Activated CD4-positive, alpha-beta T cell treated with anti-CD3 and anti-CD28 coated beads for 48 hours (primary cell): ENCODE measurements around the gene AFMID.
A peak's percentile ranks its signal among the peaks of the same experiment; 100 is the strongest.
"Not testable (repeated sequence)": the region's sequence is repeated elsewhere in the genome, so short reads cannot be mapped to it uniquely, and the experiment has no call there.

Source experiments
- DNase-seq: peaks from one replicate; pipeline ENCODE4 v3.0.0-alpha.2; 2020

Gene AFMID, protein sequence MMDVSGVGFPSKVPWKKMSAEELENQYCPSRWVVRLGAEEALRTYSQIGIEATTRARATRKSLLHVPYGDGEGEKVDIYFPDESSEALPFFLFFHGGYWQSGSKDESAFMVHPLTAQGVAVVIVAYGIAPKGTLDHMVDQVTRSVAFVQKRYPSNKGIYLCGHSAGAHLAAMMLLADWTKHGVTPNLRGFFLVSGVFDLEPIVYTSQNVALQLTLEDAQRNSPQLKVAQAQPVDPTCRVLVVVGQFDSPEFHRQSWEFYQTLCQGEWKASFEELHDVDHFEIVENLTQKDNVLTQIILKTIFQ

DNA sequence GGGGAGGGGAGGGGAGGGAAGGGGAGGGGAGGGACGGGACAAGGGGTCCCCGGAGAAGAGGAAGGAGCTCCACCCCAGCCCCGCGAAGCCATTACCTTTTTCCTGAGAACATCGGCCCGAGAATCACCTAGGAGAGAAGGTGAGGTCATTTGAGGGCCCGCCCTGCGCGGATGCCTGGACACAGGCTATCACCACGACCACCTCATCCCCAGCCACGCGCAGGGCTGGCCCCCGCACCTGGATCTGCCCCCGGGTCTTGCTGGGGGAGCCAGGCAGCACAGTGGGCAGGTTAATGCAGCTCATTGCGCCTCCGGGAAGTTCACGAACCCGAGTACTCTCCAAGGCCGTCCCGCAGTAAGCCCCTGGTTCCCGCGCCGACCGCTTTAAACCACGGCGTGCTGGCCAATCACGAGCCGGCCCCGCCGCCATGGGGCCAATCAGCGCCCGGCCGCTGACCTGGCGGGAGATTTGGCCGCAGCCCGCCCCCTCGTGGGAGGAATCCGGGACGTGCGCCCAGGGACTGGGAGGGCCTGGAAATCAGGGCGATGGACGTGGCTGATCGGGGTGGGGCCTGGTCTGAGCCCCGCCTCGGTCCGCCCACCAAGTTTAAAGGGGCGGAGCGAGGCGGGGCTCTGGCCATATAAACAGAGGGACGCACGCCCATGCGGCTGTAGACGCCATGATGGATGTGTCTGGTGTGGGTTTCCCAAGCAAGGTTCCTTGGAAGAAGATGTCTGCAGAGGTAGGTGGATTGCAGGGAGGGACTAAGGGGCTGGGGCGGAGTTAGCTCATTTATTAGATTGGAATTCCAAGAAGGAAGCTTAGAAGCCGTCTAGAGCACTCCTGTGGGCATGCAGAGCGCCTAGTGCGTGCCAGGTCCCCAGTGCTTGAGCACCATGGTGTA is at the start of gene AFMID, which contains the start of gene TK1:
AFMID (plus strand) TSS at position 671 of the 904 bp plus-strand sequence; CDS start at position 680, 9 bp downstream.
TK1 (minus strand) TSS at position 361 of the 904 bp plus-strand sequence; CDS start at position 303, 58 bp downstream.
- DNase-seq, result peak; percentile 98

DNA sequence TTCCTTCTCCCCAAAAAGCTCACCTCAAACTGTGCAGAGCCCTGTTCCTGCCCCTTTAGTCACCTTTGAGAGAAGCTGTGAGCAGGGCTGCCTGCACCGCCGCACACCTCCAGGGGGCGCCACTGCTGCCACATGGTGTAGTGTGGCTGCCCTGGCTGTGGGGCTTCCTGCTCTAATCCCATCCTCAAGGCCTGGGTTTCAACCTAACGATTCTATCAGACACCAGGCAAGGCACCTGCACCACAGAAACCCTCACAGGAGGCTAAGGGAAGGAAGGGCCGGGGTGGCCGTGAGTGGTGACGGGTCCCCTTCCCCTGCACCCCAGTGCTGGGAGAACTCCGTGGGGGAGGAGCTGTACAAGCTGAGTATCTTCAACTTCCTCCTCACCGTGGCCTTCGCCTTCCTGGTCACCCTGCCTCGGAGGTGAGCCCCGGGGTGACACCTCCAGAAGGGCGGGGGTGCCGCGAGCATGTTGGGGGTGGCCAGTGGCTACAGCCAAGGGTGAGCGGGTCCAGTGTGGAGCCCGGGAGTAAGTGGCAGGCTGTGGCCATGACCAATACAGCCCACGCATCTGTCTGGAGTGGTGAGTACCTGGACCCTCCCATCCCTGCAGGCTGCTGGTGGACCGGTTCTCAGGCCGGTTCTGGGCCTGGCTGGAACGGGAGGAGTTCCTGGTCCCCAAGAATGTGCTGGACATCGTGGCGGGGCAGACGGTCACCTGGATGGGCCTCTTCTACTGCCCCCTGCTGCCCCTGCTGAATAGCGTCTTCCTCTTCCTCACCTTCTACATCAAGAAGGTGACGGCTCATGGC is 49.6 kb upstream of the AFMID start:
- peak; percentile 75 for DNase-seq

DNA sequence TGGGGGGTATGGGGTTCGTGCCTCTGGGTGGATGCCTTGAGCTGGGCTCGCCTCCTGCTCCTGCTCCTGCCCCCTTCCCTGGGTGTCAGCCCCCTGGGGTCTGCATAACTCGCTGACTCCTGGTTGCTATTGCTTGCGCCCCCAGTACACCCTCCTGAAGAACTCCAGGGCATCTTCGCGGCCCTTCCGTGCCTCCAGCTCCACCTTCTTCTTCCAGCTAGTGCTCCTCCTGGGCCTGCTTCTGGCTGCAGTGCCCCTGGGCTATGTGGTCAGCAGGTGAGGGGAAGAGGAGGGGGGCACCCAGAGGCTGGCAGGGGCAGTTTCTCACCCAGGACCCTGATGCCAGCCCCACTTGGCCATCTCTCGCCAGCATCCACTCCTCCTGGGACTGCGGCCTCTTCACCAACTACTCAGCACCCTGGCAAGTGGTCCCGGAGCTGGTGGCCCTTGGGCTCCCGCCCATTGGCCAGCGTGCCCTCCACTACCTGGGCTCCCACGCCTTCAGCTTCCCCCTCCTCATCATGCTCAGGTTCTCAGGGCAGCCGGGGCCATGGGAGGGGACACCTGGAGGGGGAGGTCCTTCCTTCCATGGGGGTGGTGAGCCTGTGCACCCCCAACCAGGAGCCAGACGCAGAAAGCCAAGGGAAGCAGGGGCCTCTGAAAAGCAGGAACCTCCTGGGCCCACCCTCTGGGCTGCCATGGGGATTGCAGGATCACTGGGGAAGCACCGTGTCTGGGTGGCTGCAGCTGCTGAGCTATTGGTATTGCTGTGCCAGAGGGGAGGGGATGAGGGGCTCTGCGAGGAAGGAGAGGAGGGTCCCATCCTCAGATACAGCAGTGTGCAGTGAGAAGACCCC is 48.7 kb upstream of the AFMID start:
- no peak for DNase-seq

DNA sequence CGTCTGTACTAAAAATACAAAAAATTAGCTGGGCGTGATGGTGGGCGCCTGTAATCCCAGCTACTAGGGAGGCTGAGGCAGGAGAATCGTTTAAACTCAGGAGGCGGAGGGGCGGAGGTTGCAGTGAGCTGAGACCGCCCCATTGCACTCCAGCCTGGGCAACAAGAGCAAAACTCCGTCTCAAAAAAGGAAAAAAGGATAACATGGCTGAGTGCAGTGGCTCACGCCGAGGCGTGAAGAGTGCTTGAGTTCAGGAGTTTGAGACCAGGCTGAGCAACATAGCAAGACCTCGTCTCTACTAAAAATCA is 47.3 kb upstream of the AFMID start:
- not testable (repeated sequence) for DNase-seq

DNA sequence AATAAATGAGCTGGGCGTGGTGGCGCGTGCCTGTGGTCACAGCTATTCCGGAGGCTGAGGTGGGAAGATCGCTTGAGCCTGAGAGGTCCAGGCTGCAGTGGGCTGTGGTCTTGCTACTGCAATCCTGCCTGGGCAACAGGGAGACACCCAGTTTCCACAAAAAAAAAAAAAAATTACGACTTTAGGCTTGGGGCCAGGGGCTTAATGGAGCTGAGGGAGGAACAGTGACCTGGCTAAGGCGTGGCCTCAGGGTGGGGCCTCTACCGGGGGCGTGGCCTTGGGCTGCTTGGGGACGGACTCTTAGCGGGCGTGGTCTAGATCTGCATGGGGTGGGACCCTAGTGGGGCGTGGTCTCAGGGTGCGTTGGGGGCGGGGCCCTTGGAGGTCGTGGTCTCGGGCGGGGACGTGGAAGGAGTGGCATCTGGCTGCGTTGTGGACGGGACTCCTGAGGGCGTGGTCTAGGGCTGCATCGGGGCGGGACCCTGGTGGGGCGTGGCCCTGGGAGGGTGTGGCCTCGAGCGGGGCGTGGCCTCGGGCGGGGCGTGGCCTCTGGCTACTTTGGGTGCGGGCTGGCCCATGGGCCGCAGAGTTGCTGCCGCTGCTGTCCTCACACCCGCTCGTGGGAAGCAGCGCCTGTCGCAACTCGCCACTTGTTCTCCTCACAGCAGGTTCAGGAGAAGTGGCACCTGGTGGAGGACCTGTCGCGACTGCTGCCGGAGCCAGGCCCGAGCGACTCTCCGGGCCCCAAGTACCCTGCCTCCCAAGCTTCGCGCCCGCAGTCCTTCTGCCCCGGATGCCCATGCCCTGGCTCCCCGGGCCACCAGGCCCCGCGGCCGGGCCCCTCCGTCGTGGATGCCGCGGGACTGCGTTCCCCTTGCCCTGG is 46.8 kb upstream of the AFMID start:
- DNase-seq, result peak; percentile 99

DNA sequence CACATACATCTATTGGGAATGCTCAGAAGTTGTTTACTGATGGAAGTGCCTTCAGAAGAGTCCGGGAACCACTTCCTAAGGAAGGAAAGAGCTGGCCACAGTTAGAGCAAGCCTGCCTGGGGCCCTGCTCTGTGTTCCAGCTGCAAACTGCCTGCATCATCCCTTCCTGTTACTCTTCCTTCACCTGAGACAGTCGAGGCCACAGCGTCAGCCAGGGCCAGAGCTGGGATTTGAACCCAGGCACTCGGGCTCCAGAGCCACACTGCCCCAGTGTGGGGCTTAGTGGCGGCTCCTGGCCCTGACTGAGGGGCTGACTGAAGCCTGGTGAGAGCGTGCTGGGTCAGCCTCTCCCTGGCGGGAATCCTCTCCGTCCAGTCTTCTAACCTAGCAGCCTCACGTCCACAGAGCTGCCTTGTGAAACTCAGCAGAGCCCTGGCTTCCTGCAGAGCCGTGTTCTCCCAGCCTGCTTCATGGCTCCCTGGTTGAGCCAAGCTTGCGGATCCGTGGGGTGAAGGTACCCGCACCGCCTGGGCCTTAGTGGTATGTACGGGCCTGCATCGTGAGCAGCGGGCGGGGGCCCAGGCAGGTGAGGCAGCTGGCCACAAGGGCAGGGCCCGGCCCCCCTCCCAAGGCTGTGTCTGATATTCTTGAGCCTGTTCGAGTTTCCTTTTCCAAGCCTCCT is 45.6 kb upstream of the AFMID start:
- DNase-seq, result no peak

DNA sequence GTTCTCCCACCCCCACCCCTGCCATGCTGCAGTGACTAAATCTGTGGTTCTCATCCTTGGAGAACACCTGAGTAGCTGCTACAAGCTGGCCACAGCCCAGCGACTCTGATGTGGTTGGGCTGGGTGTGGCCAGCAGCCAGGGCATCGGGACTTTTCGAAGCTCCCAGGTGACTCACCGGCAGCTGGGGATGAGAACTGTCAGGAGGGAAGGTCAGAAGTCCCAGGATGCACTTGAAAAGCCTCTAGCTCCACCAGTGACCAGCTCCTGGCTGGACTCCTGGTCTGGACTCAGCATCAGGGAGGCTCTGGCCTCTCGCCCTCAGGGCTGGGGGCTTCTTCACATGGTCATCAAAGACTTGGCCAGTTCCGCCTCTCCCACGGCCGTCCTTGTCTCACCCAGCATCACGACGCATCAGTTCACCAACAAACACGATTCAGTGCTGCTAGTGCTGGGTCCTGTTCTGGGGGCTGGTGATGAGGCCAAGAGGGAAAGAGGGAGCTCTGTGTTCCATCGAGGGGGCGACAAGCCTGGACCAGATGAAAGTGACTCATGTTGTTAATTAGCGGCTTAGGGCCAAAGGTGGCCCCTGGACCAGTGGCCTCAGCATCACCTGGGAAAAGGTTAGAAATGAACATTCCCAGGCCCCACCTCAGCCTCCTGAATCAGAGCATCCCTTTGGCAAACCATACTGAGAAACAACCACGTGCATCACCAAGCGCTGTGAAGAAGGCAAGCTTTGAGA is 44.9 kb upstream of the AFMID start:
- DNase-seq, result no peak

DNA sequence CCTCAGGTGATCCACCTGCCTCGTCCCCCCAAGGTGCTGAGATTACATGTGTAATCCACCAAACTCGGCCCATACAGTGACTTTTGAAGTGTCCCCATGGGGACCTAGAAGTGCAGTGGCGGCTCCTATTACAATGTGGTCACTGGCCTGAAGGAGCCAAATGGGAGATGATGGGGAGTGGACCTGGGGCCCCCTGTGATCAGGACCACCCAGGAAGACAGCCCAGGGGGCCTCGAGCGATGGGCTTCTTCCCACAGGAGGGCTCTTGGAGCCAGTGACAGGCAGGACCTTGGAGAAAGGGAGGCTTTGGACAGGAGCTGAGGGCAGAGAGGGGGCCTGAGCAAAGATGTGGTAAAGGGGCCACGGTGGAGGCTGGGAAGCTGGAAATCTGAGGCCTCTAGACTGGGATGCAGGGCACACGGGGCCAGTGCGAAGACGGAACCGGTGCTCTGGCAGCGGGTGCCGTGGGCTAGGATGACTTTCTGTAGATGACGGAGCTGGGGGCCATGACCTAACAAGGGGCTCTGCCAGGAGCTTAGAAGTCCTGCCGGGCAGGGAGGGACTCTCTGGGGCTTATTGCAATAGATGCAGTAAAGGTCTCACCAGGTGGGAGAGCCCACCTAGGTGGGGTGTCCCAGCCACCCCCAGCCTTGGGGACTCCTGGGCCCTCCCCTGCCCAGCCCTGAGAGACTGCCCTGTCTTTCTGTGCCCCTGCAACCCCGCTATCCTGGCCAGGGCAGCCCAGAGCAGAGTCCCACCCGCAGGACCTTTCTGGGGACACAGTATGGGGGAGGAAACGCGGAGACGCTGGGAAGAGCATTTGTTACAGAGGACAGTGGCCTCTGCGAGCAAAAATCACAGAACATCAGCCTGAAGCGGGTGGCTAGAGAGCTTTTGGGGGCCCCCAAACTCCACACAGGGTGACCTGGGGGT is 43.7 kb upstream of the AFMID start:
- DNase-seq, result no peak

DNA sequence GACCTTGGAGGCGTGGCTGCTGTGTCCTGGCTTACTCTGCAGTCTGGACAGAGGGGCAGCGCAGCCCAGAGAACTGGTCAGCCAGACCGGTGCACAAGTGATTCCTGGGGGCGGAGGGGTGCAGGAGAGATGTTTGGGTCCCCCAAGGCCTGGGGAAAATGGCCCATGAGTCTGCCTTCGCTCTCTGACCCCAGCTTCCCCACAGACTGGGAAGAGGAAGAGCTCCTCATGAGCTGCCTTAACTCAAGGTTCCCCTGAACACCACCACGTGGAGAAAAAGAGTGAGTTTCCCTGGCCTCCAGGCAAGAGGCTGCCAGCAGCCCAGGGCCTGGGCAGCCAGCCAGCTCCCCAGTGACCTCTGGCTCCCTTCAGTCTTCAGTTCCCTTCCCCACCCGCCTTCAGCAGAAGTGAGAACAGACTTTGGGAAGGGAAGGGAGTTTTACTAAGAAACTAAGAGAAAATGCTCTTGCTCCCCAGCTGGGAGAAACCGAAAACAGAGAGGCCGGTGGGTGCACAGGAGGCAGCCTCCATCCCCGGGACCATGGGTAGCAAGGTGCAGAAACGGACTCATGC is 42.9 kb upstream of the AFMID start:
- DNase-seq, result no peak

DNA sequence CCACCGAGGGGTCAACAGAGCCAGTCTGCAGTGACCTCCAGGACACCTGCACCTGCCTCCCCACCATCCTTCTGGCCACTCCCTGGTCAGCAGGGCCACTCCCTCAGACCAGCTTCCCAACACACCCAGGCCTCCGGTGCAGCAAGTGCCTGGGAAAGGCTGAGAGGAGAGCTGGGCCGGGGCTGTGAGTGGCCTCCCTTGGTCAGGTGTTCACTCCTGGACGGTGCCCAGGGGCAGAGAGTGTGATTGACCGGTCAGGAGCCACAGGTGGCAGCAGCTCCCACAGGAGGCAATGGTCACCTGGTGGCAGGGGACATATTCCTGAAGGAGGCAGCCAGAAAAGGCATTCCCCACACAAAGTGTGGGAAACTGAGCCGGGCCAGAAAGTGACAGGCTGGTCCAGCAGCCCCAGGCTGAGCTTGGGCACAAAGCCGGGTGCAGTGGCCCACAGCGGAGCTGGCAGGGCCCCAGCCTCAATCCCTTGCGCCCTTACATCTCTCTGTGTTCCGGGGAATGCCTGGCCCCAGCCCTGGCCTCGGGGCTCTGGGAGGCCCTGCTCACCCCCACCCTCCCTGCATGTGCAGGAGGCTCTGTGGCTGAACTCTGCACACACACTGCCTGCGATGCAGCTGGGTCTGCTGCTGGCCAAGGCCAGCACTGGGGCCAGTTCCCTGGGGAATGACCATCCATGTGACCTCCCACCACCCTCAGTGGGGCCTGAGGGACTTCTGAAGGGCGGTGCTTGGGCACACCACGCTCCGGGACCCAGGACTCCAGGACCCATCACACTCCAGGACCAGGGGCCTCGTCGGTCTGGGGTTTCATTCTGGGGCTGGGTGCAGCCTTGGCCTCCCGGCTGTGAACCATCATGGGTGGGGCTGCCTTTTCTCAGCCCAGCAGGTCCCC is 42.2 kb upstream of the AFMID start:
- no peak for DNase-seq

DNA sequence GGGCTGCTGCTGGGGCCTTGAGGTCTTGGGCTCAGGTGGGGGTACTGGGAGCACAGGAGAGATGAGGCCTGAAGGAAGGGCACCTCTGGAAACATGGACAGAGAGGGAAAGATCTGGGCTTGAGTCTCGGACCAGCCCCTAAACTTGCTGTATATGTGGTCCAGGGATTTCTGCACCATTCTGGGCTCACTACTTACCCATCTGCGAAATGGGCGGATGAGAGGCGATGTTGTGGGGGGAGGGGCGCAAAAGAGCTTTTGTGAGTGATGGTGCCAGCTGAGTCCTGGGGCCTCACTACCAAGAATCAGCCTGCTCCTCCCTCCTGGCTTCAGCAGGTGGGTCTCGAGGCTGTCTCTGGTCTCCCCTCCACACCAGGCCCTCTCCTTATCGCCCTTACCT is 40.7 kb upstream of the AFMID start:
- no peak for DNase-seq

DNA sequence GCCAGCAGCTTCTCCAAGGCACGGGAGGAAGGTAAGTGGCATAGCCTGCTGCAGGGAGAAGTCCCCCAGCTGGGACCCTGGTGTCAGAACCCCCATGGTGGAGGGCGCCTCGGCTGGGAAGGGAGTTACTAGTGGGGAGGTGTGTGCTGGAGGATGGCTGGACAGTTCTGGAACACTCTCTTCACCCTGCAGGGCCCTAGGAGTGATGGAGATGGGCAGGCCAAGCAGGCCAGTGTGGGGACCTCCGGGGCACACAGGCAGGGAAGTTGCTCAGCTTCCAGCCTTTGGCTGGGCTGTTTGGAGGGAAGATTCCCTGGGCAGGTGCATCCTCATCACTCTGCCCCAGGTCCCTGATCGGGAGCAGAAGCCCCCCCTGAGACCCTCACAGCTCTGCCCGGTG is 40.3 kb upstream of the AFMID start:
- DNase-seq, result no peak

DNA sequence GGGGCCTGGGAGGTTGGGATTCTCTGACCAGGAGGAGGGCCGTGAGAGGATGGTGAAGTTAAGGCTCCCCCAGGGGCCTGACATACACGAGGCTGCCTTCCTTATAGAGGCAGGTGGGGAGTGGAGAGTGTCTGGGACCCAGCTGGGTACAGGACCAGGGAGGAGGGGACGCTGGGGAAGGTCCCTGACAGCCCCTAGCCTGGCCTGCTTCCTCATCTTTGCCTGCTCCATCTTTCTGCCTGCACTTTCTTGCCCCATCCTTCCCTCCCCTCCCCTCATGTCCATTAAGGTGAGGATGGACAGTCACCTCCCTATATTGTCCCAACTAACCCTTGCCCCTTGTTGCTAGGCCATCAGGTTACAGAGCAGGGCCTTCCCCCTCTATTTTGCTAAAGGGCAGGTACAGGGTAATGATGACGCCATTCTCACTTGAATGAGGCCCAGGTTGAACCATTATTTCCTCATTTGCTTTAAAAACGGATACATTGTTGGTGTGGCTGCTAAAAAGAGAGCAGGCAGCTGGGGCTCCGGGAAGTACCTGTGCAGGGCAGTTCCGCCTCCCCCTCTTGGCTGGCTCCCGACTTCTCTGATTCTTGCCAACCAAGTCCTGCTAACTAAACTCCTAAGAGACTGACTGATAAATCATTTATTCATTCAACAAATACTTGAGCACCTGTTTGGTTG is 39.7 kb upstream of the AFMID start:
- DNase-seq, result no peak

DNA sequence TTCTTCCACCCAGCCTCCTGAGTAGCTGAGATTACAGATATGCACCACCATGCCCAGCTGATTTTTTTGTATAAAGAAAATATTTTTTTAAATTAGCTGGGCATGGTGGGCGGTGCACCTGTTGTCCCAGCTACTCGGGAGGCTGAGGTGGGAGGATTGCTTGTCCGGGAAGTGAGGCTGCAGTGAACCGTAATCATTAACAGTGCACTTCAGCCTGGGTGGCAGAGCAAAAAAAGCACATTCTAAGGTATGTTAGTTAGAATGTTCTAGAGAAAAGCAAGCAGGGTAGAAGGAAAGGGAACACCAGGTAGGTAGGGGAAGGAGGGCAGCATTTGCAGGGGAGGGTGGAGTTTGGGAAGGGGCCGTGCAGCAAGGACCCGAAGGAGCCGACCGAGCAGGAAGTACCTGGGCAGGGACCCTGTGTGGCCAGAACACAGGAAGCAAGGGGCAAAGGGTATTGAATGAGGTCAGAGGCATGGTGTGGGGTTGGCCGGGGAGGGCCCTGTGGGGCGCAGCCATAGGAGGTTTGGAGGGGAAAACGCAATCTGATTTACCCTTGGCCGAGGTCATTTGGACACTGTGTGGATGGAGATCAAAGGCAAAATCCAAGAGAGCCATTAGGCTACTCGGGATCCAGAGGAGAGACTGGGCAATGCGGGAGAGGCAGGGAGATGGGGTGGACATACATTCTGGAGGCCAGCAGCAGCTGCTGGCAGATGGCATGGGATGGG is 38.7 kb upstream of the AFMID start:
- DNase-seq, result no peak

DNA sequence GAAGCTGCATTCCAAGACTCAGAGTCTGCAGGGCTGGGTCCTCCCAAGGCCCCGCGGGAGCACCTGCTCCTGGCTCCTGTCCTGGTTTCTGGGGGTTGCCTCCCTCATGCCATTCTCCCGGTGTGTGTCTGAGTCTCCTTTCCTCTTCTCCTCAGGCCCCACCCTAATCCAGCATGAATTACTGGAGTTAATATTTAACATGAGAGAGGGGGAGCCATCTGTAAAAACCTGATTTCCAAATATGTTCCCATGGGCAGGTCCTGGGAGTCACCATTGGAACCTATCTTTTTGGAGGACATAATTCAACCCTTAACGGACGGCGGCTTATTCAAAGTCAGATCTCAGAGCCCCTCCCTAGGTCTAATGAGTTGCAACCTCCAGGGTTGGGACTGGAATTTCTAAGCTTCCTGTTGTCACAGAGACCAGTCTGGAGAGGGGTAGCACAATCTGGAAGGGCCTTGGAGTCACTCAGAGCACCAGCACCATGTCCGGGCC is 35.6 kb upstream of the AFMID start:
- DNase-seq, result no peak
